NCI-H187 treated with DMSO at 0.1 percent for 48 hours (cell line): ENCODE data around the gene TREX2.
A peak's percentile ranks its signal among the peaks of the same experiment; 100 is the strongest.
"Not testable (repeated sequence)": the region's sequence is repeated elsewhere in the genome, so short reads cannot be mapped to it uniquely, and the experiment has no call there.

Source experiments
- DNase-seq: peaks from one replicate; lab custom pipeline; 2025; lab: John Stamatoyannopoulos, UW

The TREX2 gene

DNA sequence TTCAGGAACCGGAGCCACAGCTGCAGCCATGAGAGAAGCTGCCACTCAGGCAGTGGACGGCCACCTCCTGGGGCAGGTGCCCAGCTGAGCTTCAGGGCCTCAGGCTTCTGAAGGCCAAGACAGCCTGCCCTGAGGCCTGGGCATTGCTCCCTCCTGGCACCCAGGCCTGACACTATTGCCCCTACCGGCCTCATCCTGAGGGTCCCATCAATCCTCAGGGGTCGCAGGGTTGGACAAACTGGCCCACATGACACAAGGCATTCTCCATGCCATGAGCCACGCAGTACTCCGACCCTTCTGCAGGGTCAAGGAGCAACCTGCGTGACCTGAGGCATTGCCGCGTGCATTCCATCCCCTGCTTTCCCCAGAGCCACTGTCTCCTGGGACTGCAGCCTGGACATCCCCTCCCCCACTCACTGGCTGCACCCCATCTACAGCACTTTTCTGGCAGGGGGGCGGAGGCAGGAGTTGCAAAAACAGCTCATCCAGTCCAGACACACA, 37.6 kb downstream of the TREX2 start:
- no peak for DNase-seq

DNA sequence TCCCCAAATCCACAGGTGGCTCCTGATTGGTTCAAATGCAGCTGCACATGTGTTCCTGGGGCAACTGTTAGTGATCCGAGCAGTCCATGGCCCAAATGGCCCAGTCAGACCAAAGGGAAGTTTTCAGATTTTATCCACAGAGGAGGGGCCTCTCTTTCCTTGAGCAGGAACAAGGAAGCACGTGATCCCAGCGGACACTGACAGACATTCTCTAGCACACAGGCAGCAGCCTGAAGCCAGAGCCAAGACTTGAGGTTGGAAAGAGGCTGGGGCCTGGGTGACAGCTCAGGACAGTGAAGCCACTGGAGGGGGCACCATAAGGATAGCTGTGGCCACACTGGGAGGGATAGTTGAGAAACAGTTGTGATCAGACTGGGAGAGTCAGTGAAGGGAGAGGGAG, 38.1 kb downstream of the TREX2 start:
- no peak for DNase-seq

DNA sequence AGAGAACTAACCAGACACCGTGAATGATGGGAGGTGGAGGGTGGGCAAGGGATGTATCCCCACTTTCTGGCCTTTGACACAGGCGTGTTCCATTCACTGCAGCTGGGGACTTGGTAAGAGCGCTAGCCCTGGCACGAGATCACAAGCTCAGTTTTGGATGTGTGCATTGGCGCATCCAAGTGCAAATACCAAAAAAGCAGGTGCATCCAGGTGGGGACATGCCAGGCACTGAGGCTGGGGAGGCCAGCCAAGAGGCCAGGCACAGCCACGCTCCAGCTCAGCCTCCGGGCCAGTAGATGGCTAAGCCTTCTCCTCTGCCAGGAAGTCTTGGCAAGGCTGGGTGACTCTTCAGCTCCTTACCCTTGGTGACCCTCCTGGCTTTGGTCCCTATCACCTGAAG, 39.0 kb downstream of the TREX2 start:
- no peak for DNase-seq

DNA sequence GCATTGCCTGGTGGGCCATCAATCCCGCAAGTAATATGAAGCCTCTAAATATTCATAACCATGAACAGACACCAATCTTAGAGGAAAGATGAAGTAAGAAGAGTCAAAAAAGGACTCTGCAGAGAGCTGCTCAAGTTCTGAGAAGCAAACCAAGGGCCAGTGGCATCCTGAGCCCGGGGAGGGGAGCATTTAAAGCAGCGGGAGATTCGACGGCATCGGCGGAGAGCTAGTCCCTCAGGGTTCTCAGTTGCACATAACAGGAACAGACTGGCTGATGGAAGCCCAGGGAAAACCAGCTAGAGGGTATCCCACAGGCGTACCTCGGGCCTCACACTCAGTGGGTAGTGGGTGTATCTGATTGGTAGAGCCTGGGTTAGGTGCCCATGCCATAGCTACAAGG, 39.8 kb downstream of the TREX2 start:
- no peak for DNase-seq

- DNase-seq = no peak
Observed at GRCh38 chrX:153405426-153405825, 40.4 kb downstream of the TREX2 start.

- not testable (repeated sequence) for DNase-seq
Observed at GRCh38 chrX:153404333-153404732, 41.5 kb downstream of the TREX2 start.

DNA sequence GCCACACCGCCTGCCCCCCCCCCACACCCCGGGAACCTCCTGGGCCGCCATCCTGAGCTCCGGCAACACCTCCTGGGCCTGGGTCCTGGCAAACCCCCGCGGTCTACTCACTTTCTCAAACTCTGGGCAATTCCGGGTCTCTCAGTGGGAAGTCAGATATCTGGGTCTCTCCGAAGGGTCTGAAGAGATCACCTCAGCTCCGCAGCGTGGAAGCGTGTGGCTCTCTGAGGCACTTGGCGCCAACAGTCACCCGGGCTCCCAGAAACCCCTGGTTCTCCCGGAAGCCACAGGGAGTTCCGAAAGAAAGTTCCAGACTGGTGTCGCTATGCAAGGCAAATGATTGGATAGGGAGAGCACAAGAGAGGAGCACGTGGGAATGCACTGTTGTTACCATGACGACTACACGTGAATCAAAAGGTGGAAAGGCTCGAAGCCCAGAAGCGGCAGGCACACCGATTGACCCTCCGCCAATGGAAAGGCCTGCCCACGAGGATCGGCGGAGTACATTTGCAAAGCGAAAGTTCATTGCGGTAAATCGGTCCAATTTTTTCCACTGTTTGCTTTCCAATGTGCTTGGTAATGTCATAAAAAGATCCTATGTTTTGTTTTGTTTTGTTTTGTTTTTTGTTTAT, 44.6 kb downstream of the TREX2 start, which contains the start of gene PNMA6E:
TSS of gene PNMA6E (minus strand) at position 218 of the 632 bp plus-strand sequence. CDS start 2,501 bp downstream, outside the sequence.
- no peak for DNase-seq

GRCh38 chrX:153400146-153401132, 45.4 kb downstream of the TREX2 start:
- DNase-seq = no peak

DNA sequence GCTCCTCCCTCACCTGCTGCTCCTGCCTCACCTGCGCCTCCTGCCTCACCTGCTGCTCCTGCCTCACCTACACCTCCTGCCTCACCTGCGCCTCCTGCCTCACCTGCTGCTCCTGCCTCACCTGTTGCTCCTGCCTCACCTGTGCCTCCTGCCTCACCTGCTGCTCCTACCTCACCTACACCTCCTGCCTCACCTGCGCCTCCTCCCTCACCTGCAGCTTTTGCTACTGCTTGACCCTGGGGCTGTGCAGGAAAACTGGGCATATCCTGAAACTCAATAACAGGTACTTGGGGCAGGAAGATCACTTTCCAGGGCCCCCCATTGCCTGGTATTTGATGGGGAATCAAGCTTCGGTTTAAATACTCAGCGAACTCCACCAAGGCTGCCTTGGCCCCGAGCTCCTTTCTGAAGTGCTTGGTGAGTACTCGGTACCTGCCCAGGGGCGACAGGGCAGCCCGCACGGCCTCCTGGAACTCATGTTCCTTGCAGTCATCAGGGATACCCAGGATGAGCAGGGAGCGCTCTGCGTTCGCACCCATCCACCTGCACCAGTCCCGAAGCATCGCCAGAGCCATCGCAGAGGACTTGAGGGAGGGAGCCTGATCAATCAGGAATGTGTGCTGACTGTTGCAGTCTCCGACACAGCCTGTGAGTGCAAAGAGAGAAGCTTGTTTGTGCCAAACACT, 47.4 kb downstream of the TREX2 start:
- no peak for DNase-seq

GRCh38 chrX:153397256-153397960, 48.4 kb downstream of the TREX2 start:
- DNase-seq = peak; percentile 35

GRCh38 chrX:153396320-153397195, 49.3 kb downstream of the TREX2 start:
- DNase-seq = no peak

DNA sequence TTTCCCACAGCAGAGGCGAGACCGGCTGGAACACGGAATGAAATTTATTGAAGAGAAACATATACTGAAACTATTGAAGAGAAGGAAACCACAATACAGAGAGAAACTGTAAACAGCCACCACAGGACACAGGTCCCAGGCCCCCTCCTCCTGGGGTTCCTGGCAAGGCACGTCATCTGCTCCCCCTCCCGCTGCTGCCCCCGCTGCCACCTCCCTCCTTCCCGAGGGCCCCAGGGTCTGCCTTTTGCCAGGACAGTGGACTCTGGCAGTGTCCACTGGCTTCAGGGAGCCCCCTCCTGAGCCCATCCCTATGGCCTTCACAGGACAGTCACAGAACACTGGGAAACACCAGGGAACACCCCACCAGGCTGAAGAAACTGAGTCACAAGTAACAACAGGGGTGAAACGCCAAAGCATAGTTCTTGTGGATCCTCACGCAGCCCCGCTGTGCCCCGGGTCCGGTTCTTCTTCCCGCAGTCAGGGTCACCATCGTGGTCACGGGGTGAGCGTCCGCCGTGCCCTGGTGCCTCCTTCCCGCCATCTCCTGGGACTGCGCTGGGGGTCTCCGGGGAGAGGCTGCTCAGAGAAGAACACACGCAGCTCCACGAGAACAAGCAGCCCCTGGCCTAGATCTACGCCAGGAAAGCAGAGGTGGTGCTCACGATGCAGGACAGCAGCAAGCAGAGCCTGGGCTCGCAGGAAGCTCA, 50.1 kb downstream of the TREX2 start:
- no peak for DNase-seq

- DNase-seq = no peak
Observed at GRCh38 chrX:153394612-153395011, 51.2 kb downstream of the TREX2 start.
